ENCODE measurements around the gene SWT1.
"Not testable (repeated sequence)": the region's sequence is repeated elsewhere in the genome, so short reads cannot be mapped to it uniquely, and the experiment has no call there.

The SWT1 gene

GRCh38 chr1:185193756-185194155 is 36.8 kb downstream of the SWT1 start:
- no peak for DNase-seq

GRCh38 chr1:185198712-185199111 is 41.7 kb downstream of the SWT1 start:
- DNase-seq: not testable (repeated sequence)

- no peak for DNase-seq
These were observed 43.9 kb downstream of the SWT1 start for GRCh38 chr1:185200889-185201288.

GRCh38 chr1:185207170-185207569 is 50.2 kb downstream of the SWT1 start:
- DNase-seq: no peak

GRCh38 chr1:185207980-185208602 is 51.1 kb downstream of the SWT1 start:
- no peak for DNase-seq

- DNase-seq: no peak
These were observed 51.7 kb downstream of the SWT1 start for GRCh38 chr1:185208626-185209180.

GRCh38 chr1:185209357-185209756 is 52.4 kb downstream of the SWT1 start:
- DNase-seq: not testable (repeated sequence)

GRCh38 chr1:185213091-185213490 is 56.1 kb downstream of the SWT1 start:
- DNase-seq: no peak

- DNase-seq: no peak
These were observed 58.9 kb downstream of the SWT1 start for GRCh38 chr1:185215911-185216310.

GRCh38 chr1:185224132-185224531 is 67.2 kb downstream of the SWT1 start:
- DNase-seq: no peak

- DNase-seq: no peak
These were observed 70.2 kb downstream of the SWT1 start for GRCh38 chr1:185227161-185227560.

- DNase-seq: no peak
These were observed 72.0 kb downstream of the SWT1 start for GRCh38 chr1:185228979-185229378.

GRCh38 chr1:185229981-185230380 is 73.0 kb downstream of the SWT1 start:
- DNase-seq: no peak

GRCh38 chr1:185232874-185233273 is 75.9 kb downstream of the SWT1 start:
- DNase-seq: no peak

GRCh38 chr1:185234183-185234582 is 77.2 kb downstream of the SWT1 start:
- not testable (repeated sequence) for DNase-seq

- DNase-seq: not testable (repeated sequence)
These were observed 80.2 kb downstream of the SWT1 start for GRCh38 chr1:185237176-185237575.

- DNase-seq: no peak
These were observed 80.7 kb downstream of the SWT1 start for GRCh38 chr1:185237661-185238060.

- no peak for DNase-seq
These were observed 81.5 kb downstream of the SWT1 start for GRCh38 chr1:185238447-185238846.

- no peak for DNase-seq
These were observed 82.9 kb downstream of the SWT1 start for GRCh38 chr1:185239861-185240260.

- DNase-seq: no peak
These were observed 84.2 kb downstream of the SWT1 start for GRCh38 chr1:185241127-185241526.

GRCh38 chr1:185244015-185244747 is 87.2 kb downstream of the SWT1 start:
- DNase-seq: peak; percentile 34 to 39

- DNase-seq: no peak
These were observed 88.5 kb downstream of the SWT1 start for GRCh38 chr1:185245466-185245865.

- no peak for DNase-seq
These were observed 92.6 kb downstream of the SWT1 start for GRCh38 chr1:185249563-185249962.

- DNase-seq: no peak
These were observed 93.1 kb downstream of the SWT1 start for GRCh38 chr1:185250063-185250462.

Data from stimulated activated CD4-positive, alpha-beta T cell treated with anti-CD3 and anti-CD28 coated beads, Interleukin-2, amount 100 ng/mL, for 48 hours (primary cell).